Neuronal stem cell (in vitro differentiated cells): ENCODE measurements around the gene TNNT3.

ENCODE experiments used
- DNase-seq: peaks from one replicate; pipeline ENCODE4 v3.0.0-alpha.2; 2013; ENCODE audit warnings: low spot score
- H2AFZ ChIP-seq: one replicate; pipeline ENCODE4 v1.6.1; 2013; ENCODE audit warnings: mild to moderate bottlenecking, low read length, inconsistent platforms
- H2AK5ac ChIP-seq: 2 replicates; pipeline ENCODE4 v1.6.1; 2013; ENCODE audit warnings: low read depth, mild to moderate bottlenecking, inconsistent platforms, low read length, moderate library complexity, mixed read lengths
- H2BK120ac ChIP-seq: 2 replicates; pipeline ENCODE4 v1.6.1; 2013; ENCODE audit warnings: low read depth, mild to moderate bottlenecking, inconsistent platforms, low read length, moderate library complexity, mixed read lengths
- H2BK12ac ChIP-seq: one replicate; pipeline ENCODE4 v1.6.1; 2013; ENCODE audit warnings: low read length, inconsistent platforms
- H2BK15ac ChIP-seq: 2 replicates; pipeline ENCODE4 v1.6.1; 2013; ENCODE audit warnings: mild to moderate bottlenecking, low read length, inconsistent platforms, mixed read lengths
- H2BK5ac ChIP-seq: one replicate; pipeline ENCODE4 v1.6.1; 2013; ENCODE audit warnings: inconsistent platforms, mild to moderate bottlenecking, low read length, moderate library complexity
- H3K14ac ChIP-seq: one replicate; pipeline ENCODE4 v1.6.1; 2013; ENCODE audit warnings: low read length, inconsistent platforms
- H3K18ac ChIP-seq: 2 replicates; pipeline ENCODE4 v1.6.1; 2013; ENCODE audit warnings: low read length, inconsistent platforms
- H3K23ac ChIP-seq: 2 replicates; pipeline ENCODE4 v1.6.1; 2013; ENCODE audit warnings: low read depth, mild to moderate bottlenecking, mixed read lengths, low read length, inconsistent platforms; ENCODE audit not compliant: poor library complexity
- H3K27ac ChIP-seq: replicated peaks from 3 replicates; pipeline ENCODE4 v1.5.1; 2013; ENCODE audit warnings: low read length, inconsistent platforms
- H3K27me3 ChIP-seq, 3 experiments: 2 replicates each; pipeline ENCODE4 v1.6.1; 2013; ENCODE audit warnings: low read length in 3 of 3, mild to moderate bottlenecking in 2 of 3, inconsistent platforms in 1 of 3, low read depth in 1 of 3, mixed read lengths in 1 of 3, moderate library complexity in 1 of 3; ENCODE audit not compliant: control insufficient read depth in 3 of 3, insufficient read depth in 3 of 3
- H3K36me3 ChIP-seq, 2 donors: replicated peaks in 1 of 2; 2 replicates each; pipeline ENCODE4 v1.6.1; 2013; ENCODE audit warnings: low read length in 2 of 2; ENCODE audit not compliant: control insufficient read depth in 2 of 2, insufficient read depth in 2 of 2
- H3K4ac ChIP-seq: 2 replicates; pipeline ENCODE4 v1.6.1; 2013; ENCODE audit warnings: inconsistent platforms, mild to moderate bottlenecking, low read length, moderate library complexity
- H3K4me1 ChIP-seq, 2 donors: 1 replicate in 1 of 2; 2 replicates in 1 of 2; pipeline ENCODE4 v1.6.1; 2013; ENCODE audit warnings: low read length in 2 of 2, low read depth in 1 of 2; ENCODE audit not compliant: control insufficient read depth in 2 of 2, insufficient read depth in 1 of 2
- H3K4me2 ChIP-seq: one replicate; pipeline ENCODE4 v1.6.1; 2013; ENCODE audit warnings: mild to moderate bottlenecking, low read length, inconsistent platforms; ENCODE audit not compliant: insufficient read depth, poor library complexity, severe bottlenecking
- H3K4me3 ChIP-seq, 2 donors: 2 replicates each; pipeline ENCODE4 v1.5.1; 2013; ENCODE audit warnings: low read length in 2 of 2, mild to moderate bottlenecking in 2 of 2, inconsistent platforms in 1 of 2, moderate library complexity in 1 of 2
- H3K79me1 ChIP-seq: one replicate; pipeline ENCODE4 v1.6.1; 2013; ENCODE audit warnings: low read depth, mild to moderate bottlenecking, inconsistent platforms, low read length, moderate library complexity
- H3K9ac ChIP-seq: one replicate; pipeline ENCODE4 v1.6.1; 2013; ENCODE audit warnings: mild to moderate bottlenecking, low read depth, low read length, inconsistent platforms; ENCODE audit not compliant: poor library complexity
- H3K9me3 ChIP-seq, 2 donors: replicated peaks in 1 of 2; 2 replicates each; pipeline versions ENCODE3 to v1.6.1; 2013; ENCODE audit warnings: low read length in 2 of 2, mild to moderate bottlenecking in 2 of 2, inconsistent platforms in 1 of 2, low read depth in 1 of 2, mixed read lengths in 1 of 2, moderate library complexity in 1 of 2; ENCODE audit not compliant: control insufficient read depth in 2 of 2, insufficient read depth in 1 of 2
- H4K8ac ChIP-seq: one replicate; pipeline ENCODE4 v1.6.1; 2013; ENCODE audit warnings: low read depth, mild to moderate bottlenecking, inconsistent platforms, low read length, moderate library complexity
- H4K91ac ChIP-seq: one replicate; pipeline ENCODE4 v1.6.1; 2013; ENCODE audit warnings: low read length, low read depth, mild to moderate bottlenecking, inconsistent platforms; ENCODE audit not compliant: poor library complexity
- whole genome bisulfite sequencing, 2 donors: extraction: QIAGEN DNeasy Blood & Tissue Kit; methylation state at CpG; one replicate each; pipeline ENCODE4 v1.1.7; 2013; ENCODE audit warnings: missing lambda C conversion rate in 2 of 2, mixed read lengths in 1 of 2; ENCODE audit not compliant: insufficient read length in 2 of 2, insufficient replicate concordance in 1 of 2; ENCODE audit errors: extremely low coverage in 2 of 2; 5-methylcytosine and 5-hydroxymethylcytosine counted together

TNNT3 gene

DNA sequence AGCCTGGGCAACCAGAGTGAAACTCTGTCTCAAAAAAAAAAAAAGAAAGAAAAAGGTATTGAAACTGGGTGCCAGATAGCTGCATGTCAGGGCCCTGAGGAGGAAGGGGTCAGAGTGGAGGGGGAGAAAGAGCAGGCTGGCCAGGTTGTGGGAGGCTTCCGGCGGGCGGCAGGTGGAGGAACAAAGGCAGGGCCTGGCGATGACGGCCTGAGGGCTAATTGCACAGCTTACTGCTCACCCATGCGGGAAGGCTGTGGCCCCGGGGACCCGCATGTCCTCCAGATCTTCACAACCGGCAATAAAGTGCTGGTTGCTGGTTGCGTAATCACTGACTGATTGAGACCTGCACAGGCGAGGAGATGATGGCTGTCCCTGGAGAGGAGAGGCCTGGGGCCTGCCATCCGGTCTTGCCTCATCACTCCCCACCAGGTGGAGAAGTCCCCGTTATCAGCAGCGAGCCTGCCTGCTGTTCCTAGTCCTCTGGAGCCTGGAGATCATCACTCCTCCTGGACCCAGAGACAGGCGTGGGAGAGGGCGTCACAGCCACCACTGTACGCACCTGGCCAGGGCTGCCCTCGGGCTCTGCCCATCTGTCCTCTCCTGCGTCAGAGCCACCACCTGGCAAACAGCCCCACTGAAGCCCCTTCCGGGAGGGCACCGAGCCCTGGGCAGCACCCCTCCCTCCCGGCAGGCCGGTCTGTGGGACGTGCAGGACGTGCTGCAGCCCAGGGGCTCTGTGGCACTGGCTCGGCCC, 59.4 kb downstream of the TNNT3 start:
- no peaks in the 10 kb centered on the region for H3K27me3 ChIP-seq
- no peak overlapping the region for H2BK15ac ChIP-seq
- H3K9me3 ChIP-seq, result no peaks in the 10 kb centered on the region
- no peak overlapping the region for H3K4me3 ChIP-seq
- H2BK12ac ChIP-seq, result no peak overlapping the region
- H3K4me2 ChIP-seq, result no peak overlapping the region
- H3K18ac ChIP-seq, result no peak overlapping the region
- H4K91ac ChIP-seq, result no peak overlapping the region
- no peak for DNase-seq
- no peak overlapping the region for H3K14ac ChIP-seq
- H3K79me1 ChIP-seq, result no peaks in the 10 kb centered on the region
- no peak overlapping the region for H3K27ac ChIP-seq
- peaks cover 0 to 1% of the 10 kb centered on the region in 2 donors for H3K4me1 ChIP-seq
- no peak overlapping the region for H2BK120ac ChIP-seq
- no peak overlapping the region for H2BK5ac ChIP-seq
- H3K4ac ChIP-seq, result no peak overlapping the region
- no peak overlapping the region for H3K23ac ChIP-seq
- no CpG with 5 or more reads among the region's 26 CpGs for WGBS, 2 donors
- H4K8ac ChIP-seq, result no peak overlapping the region
- H3K9ac ChIP-seq, result no peak overlapping the region
- no peak overlapping the region for H2AK5ac ChIP-seq
- no peak overlapping the region for H2AFZ ChIP-seq
- H3K36me3 ChIP-seq, result no peaks in the 10 kb centered on the region

DNA sequence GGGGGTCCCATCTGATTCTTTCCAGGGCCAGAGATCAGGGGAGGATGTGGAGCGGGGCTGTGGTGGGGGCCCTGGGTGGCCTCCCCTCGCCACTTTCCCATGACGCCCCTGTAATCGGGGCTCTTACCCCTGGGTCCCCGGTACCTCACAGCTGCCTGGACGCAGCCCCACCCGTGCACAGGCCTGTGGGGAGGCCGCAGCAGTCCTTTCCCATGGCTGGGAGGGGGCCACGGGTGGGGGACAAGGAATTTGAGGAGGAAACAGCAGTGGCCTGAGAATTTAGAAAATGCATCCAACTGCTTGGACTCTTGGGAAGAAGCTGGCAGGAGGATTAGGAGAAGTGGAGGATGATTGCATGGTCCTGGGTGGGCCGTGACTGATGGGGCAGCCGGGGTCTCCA, 60.1 kb downstream of the TNNT3 start:
- H2AK5ac ChIP-seq, result no peak overlapping the region
- H2BK5ac ChIP-seq, result no peak overlapping the region
- no peaks in the 10 kb centered on the region for H3K79me1 ChIP-seq
- no peak overlapping the region for H2BK120ac ChIP-seq
- DNase-seq, result no peak
- H3K4me2 ChIP-seq, result no peak overlapping the region
- no peak overlapping the region for H2AFZ ChIP-seq
- H3K27ac ChIP-seq, result no peak overlapping the region
- H3K14ac ChIP-seq, result no peak overlapping the region
- H3K23ac ChIP-seq, result no peak overlapping the region
- H3K36me3 ChIP-seq, result no peaks in the 10 kb centered on the region
- no peak overlapping the region for H3K4ac ChIP-seq
- no peak overlapping the region for H3K9ac ChIP-seq
- no peak overlapping the region for H2BK12ac ChIP-seq
- H2BK15ac ChIP-seq, result no peak overlapping the region
- no CpG with 5 or more reads among the region's 11 CpGs for WGBS, 2 donors
- H3K18ac ChIP-seq, result no peak overlapping the region
- no peaks in the 10 kb centered on the region for H3K27me3 ChIP-seq
- H4K8ac ChIP-seq, result no peak overlapping the region
- peaks cover 0 to 1% of the 10 kb centered on the region in 2 donors for H3K4me1 ChIP-seq
- H3K4me3 ChIP-seq, result no peak overlapping the region
- H3K9me3 ChIP-seq, result no peaks in the 10 kb centered on the region
- no peak overlapping the region for H4K91ac ChIP-seq

DNA sequence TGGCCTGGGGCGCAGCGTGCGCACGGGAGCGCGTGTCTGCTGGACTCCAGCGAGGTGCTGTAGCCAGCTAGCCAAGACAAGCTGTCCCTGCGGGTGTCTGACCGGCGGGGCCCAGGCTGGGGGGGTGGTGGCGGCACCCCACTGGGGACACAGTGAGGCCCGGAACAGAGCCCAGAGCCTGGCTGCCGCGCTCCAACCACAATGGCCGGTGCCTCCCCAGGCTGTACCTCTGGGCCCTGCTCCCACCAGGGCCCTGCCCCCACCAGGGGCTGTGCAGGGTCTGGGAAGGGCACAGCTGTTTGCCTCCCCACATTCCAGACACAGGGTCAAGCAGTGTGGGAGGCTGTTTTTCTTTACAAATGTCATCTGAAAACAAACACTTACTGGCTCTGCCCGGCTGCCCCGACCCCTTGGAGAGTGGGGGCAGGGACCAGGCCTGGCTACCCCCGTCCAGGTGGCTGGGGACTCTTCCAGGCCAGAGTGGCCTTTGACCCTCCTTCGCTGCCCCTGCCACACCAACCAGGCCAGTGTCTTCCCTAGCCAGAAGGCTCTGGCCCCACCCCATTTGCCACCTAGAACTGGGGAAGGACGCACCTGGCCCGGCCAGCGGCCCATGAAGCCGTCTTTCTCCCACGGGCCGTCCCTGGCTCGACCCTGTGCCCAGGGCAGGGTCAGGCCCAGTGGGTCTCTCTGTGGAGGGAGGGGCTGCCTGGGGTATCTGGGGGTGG, 63.5 kb downstream of the TNNT3 start:
- Histone ChIP-seq H3K36me3 (no peaks in the 10 kb centered on the region), H2BK12ac (no peak overlapping the region), H3K4me2 (no peak overlapping the region), H3K14ac (no peak overlapping the region), H3K4ac (no peak overlapping the region), H3K27ac (no peak overlapping the region), H3K27me3 (no peaks in the 10 kb centered on the region), H2AK5ac (no peak overlapping the region), H2AFZ (no peak overlapping the region), H3K23ac (no peak overlapping the region), H3K9ac (no peak overlapping the region), H2BK120ac (no peak overlapping the region), H3K18ac (no peak overlapping the region), H3K9me3 (no peaks in the 10 kb centered on the region), H4K8ac (no peak overlapping the region), H3K79me1 (no peaks in the 10 kb centered on the region), H3K4me1 (peaks cover 0 to 1% of the 10 kb centered on the region in 2 donors), H2BK5ac (no peak overlapping the region), H2BK15ac (no peak overlapping the region), H4K91ac (no peak overlapping the region), H3K4me3 (no peak overlapping the region)
- no CpG with 5 or more reads among the region's 26 CpGs for whole genome bisulfite sequencing, 2 donors
- DNase-seq, result no peak

DNA sequence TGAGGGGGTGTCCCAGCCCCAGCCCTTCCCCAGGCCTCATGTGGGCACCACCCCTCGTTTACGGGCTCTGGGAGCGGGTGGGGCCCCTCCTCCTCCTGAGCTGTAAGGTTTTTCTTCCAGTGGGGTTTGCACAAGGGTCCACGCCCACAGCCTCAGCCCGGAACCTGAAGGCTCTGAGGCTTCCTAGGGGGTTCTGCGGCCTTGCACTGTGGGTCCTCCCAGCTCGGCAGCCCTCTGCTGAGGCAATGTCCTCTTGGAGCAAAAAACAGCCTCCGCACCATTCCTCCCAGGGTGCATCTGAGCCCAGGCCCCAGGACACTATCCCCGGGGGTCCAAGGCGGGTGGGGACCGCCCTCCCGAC, 64.1 kb downstream of the TNNT3 start:
- H2BK5ac ChIP-seq, result no peak overlapping the region
- no peak overlapping the region for H2BK15ac ChIP-seq
- no CpG with 5 or more reads among the region's 12 CpGs for WGBS, 2 donors
- H3K9me3 ChIP-seq, result no peaks in the 10 kb centered on the region
- H3K36me3 ChIP-seq, result no peaks in the 10 kb centered on the region
- H4K8ac ChIP-seq, result no peak overlapping the region
- H3K4me1 ChIP-seq, result peaks cover 0 to 1% of the 10 kb centered on the region in 2 donors
- H3K4me3 ChIP-seq, result no peak overlapping the region
- no peak overlapping the region for H3K14ac ChIP-seq
- no peaks in the 10 kb centered on the region for H3K27me3 ChIP-seq
- H2AK5ac ChIP-seq, result no peak overlapping the region
- H3K9ac ChIP-seq, result no peak overlapping the region
- no peak overlapping the region for H2AFZ ChIP-seq
- H4K91ac ChIP-seq, result no peak overlapping the region
- H3K18ac ChIP-seq, result no peak overlapping the region
- no peak overlapping the region for H2BK120ac ChIP-seq
- H3K27ac ChIP-seq, result no peak overlapping the region
- no peak overlapping the region for H2BK12ac ChIP-seq
- DNase-seq, result no peak
- no peaks in the 10 kb centered on the region for H3K79me1 ChIP-seq
- no peak overlapping the region for H3K4ac ChIP-seq
- no peak overlapping the region for H3K4me2 ChIP-seq
- H3K23ac ChIP-seq, result no peak overlapping the region
